Measurements from ENCODE around the gene LRRC71. TPM values are rescaled to one million over a fixed set of nuclear protein-coding genes. Genes with fewer than 3 reads are reported as not detected.

Gene LRRC71
- total and polyA plus RNA-seq, 2 of the 8 experiments (the other 6 are each of a cell fraction or from before 2014, with no cell fraction given): 0.05 TPM; not detected in 1

GRCh38 chr1:156910309-156910782 is 10.1 kb upstream of the LRRC71 start (continued):
- TF ChIP-seq E2F6 (IDR thresholded peaks at IDR 0.05) (no peak), TEAD4 (IDR thresholded peaks at IDR 0.05; ENCODE audit: low read depth, low read length) (peak; percentile 12; the same call in 1 of the 2 replicates), SIRT6 (IDR thresholded peaks at IDR 0.05; ENCODE audit: low read length) (no peak), KDM1A (IDR thresholded peaks at IDR 0.05; ENCODE audit: borderline replicate concordance, low read length) (peak; percentile 67; the same call in 1 of the 2 replicates), ZNF274 (IDR thresholded peaks at IDR 0.05; ENCODE audit: borderline replicate concordance, extremely low read depth, low read length) (no peak), CTBP2 (IDR thresholded peaks at IDR 0.05; ENCODE audit: borderline replicate concordance, insufficient read depth, insufficient read length, low read length) (no peak), RAD21 (IDR thresholded peaks at IDR 0.05 in 1 of 2, conservative IDR thresholded peaks at IDR 0.05 in 1 of 2; ENCODE audit: low read depth in 2 of 2, low read length in 2 of 2) (peak; percentile 34 to 46), SP2 (IDR thresholded peaks at IDR 0.05; ENCODE audit: low read length) (no peak), CBX8 (IDR thresholded peaks at IDR 0.05; ENCODE audit: borderline replicate concordance, low read depth, low read length) (no peak), TCF12 (IDR thresholded peaks at IDR 0.05; ENCODE audit: low read depth, low read length) (no peak), USF2 (IDR thresholded peaks at IDR 0.05; ENCODE audit: low read length) (no peak), TBP (IDR thresholded peaks at IDR 0.05; ENCODE audit: low read depth, low read length) (no peak), SIN3A (conservative IDR thresholded peaks at IDR 0.05 in 1 of 2, IDR thresholded peaks at IDR 0.05 in 1 of 2; ENCODE audit: low read depth in 1 of 2, low read length in 2 of 2) (0 out of 4 replicates have a peak, but pooled peaks of 1 of the 2 experiments have one; percentile 40)
